Neural progenitor cell (in vitro differentiated cells): Measurements from ENCODE around the gene ACAN.

ENCODE experiments used
- EZH2 ChIP-seq: fragments of 200-600 bp; sonication (generic); IDR thresholded peaks from 2 replicates; pipeline ENCODE4 v1.6.1; 2017; ENCODE audit warnings: antibody characterized with exemption, mild to moderate bottlenecking, moderate library complexity
- TF ChIP-seq, protein P1 (sequence below): fragments of 200-600 bp; sonication (generic); IDR thresholded peaks from 2 replicates; pipeline ENCODE4 v1.5.1; 2017; ENCODE audit warnings: antibody characterized with exemption, mild to moderate bottlenecking

DNA sequence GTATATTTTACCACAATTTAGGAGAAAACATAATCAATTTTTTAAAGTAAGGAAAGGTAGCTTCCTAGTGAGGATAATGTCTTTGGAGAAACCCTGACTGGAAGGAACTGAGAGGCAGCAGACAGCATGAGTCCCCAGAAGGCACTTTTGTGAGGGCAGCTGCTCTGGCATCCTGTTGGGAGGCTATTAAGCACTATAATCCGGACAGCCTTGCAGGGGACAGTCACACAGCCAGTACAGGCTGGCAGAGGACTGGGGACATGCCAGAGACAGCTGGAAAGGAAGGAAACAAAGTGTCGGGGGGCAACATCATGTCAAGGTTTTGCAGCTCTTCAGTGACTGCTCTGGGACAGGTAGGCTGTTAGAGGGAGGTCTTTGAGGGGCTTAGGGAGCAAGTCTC, 15.7 kb downstream of the ACAN start:
- TF ChIP-seq, protein P1, sequence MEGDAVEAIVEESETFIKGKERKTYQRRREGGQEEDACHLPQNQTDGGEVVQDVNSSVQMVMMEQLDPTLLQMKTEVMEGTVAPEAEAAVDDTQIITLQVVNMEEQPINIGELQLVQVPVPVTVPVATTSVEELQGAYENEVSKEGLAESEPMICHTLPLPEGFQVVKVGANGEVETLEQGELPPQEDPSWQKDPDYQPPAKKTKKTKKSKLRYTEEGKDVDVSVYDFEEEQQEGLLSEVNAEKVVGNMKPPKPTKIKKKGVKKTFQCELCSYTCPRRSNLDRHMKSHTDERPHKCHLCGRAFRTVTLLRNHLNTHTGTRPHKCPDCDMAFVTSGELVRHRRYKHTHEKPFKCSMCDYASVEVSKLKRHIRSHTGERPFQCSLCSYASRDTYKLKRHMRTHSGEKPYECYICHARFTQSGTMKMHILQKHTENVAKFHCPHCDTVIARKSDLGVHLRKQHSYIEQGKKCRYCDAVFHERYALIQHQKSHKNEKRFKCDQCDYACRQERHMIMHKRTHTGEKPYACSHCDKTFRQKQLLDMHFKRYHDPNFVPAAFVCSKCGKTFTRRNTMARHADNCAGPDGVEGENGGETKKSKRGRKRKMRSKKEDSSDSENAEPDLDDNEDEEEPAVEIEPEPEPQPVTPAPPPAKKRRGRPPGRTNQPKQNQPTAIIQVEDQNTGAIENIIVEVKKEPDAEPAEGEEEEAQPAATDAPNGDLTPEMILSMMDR = no peak
- no peak for TF ChIP-seq EZH2
